DOHH2 (cell line): ENCODE measurements around the gene NBEAL2.

ENCODE experiments used
- H3F3A ChIP-seq: fragments of 200-600 bp; sonication (generic), shearing (Covaris generic); 2 replicates; pipeline ENCODE4 v1.6.0; 2016; ENCODE audit warnings: antibody characterized with exemption, mild to moderate bottlenecking; ENCODE audit not compliant: control insufficient read depth, insufficient read depth
- H3K27ac ChIP-seq: fragments of 200-600 bp; sonication (generic); 2 replicates; pipeline ENCODE4 v1.5.1; 2014; ENCODE audit warnings: low read depth, mild to moderate bottlenecking, low read length, moderate library complexity
- H3K27me3 ChIP-seq: fragments of 200-600 bp; sonication (generic); 2 replicates; pipeline ENCODE4 v1.6.1; 2014; ENCODE audit warnings: mild to moderate bottlenecking, low read length, mixed read lengths; ENCODE audit not compliant: control insufficient read depth
- H3K36me3 ChIP-seq: fragments of 200-600 bp; sonication (generic); 2 replicates; pipeline ENCODE4 v1.6.1; 2014; ENCODE audit warnings: mild to moderate bottlenecking, low read length, moderate library complexity, mixed read lengths; ENCODE audit not compliant: control insufficient read depth
- H3K4me1 ChIP-seq: fragments of 200-600 bp; sonication (generic); 2 replicates; pipeline ENCODE4 v1.6.1; 2014; ENCODE audit warnings: mild to moderate bottlenecking, low read length, mixed read lengths; ENCODE audit not compliant: control insufficient read depth
- H3K4me2 ChIP-seq: fragments of 200-600 bp; sonication (generic); 2 replicates; pipeline ENCODE4 v1.6.0; 2014; ENCODE audit warnings: mild to moderate bottlenecking, low read length, moderate library complexity
- H3K4me3 ChIP-seq: fragments of 200-600 bp; sonication (generic); 2 replicates; pipeline ENCODE4 v1.5.1; 2014; ENCODE audit warnings: mild to moderate bottlenecking, low read length, mixed read lengths
- H3K79me2 ChIP-seq: fragments of 200-600 bp; sonication (generic); 2 replicates; pipeline ENCODE4 v1.6.1; 2014; ENCODE audit warnings: mild to moderate bottlenecking, low read length, mixed read lengths; ENCODE audit not compliant: control insufficient read depth
- H3K9me2 ChIP-seq: fragments of 200-600 bp; sonication (generic); replicated peaks from 2 replicates; pipeline ENCODE4 v1.6.1; 2014; ENCODE audit warnings: mild to moderate bottlenecking, low read length, mixed read lengths; ENCODE audit not compliant: control insufficient read depth
- H3K9me3 ChIP-seq: fragments of 200-600 bp; sonication (generic); 2 replicates; pipeline ENCODE4 v1.6.1; 2014; ENCODE audit warnings: antibody characterized with exemption, low read length, mixed read lengths; ENCODE audit not compliant: control insufficient read depth, insufficient read depth
- H4K20me1 ChIP-seq: fragments of 200-600 bp; sonication (generic); 2 replicates; pipeline ENCODE4 v1.6.0; 2014; ENCODE audit warnings: low read depth, mild to moderate bottlenecking, antibody characterized with exemption, low read length, moderate library complexity; ENCODE audit not compliant: control insufficient read depth, insufficient read depth
- EZH2phosphoT487 ChIP-seq: fragments of 200-600 bp; sonication (generic); IDR thresholded peaks from 2 replicates; pipeline ENCODE4 v1.6.1; 2017; ENCODE audit warnings: borderline replicate concordance, mild to moderate bottlenecking, antibody characterized with exemption, low read length, moderate library complexity, mixed read lengths
- TF ChIP-seq, protein P1 (sequence below): fragments of 200-600 bp; sonication (generic); IDR thresholded peaks from one replicate; pipeline ENCODE4 v1.5.1; 2014; ENCODE audit warnings: antibody characterized with exemption, mild to moderate bottlenecking, low read depth, low read length; ENCODE audit not compliant: poor library complexity, severe bottlenecking

The NBEAL2 gene

DNA sequence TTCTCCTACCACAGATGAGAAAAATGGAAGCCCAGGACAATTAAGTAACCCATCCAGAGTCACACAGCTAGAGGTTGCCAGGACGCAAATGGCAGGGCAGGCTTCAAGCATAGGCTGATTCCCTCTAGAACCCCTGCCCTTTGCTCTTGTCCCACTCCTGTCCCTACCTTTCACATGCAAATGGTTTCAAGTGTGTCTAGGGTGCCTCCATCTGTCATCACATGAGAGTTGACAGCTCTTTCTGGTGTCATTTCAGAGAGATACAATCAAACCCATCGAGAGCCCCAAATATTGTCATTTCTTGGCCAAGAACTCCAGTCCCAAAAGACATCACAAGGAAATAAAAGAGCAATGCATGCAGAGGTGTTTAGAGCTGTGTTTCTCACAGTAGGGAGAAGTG lies 26.7 kb upstream of the NBEAL2 start:
- Histone ChIP-seq H4K20me1 (peaks cover 34% of the 10 kb centered on the region), H3K27me3 (no peaks in the 10 kb centered on the region), H3K27ac (no peak overlapping the region), H3K9me3 (no peaks in the 10 kb centered on the region), H3K4me1 (peaks cover 79% of the 10 kb centered on the region), H3K4me3 (no peak overlapping the region), H3K36me3 (peaks cover 54% of the 10 kb centered on the region), H3F3A (no peaks in the 10 kb centered on the region), H3K79me2 (peaks cover 98% of the 10 kb centered on the region), H3K4me2 (peak overlapping the region; percentile 48; the same call in 1 of the 2 replicates), H3K9me2 (no peaks in the 10 kb centered on the region)
- TF ChIP-seq, protein P1, sequence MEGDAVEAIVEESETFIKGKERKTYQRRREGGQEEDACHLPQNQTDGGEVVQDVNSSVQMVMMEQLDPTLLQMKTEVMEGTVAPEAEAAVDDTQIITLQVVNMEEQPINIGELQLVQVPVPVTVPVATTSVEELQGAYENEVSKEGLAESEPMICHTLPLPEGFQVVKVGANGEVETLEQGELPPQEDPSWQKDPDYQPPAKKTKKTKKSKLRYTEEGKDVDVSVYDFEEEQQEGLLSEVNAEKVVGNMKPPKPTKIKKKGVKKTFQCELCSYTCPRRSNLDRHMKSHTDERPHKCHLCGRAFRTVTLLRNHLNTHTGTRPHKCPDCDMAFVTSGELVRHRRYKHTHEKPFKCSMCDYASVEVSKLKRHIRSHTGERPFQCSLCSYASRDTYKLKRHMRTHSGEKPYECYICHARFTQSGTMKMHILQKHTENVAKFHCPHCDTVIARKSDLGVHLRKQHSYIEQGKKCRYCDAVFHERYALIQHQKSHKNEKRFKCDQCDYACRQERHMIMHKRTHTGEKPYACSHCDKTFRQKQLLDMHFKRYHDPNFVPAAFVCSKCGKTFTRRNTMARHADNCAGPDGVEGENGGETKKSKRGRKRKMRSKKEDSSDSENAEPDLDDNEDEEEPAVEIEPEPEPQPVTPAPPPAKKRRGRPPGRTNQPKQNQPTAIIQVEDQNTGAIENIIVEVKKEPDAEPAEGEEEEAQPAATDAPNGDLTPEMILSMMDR = no peak
- TF ChIP-seq EZH2phosphoT487 = no peak

DNA sequence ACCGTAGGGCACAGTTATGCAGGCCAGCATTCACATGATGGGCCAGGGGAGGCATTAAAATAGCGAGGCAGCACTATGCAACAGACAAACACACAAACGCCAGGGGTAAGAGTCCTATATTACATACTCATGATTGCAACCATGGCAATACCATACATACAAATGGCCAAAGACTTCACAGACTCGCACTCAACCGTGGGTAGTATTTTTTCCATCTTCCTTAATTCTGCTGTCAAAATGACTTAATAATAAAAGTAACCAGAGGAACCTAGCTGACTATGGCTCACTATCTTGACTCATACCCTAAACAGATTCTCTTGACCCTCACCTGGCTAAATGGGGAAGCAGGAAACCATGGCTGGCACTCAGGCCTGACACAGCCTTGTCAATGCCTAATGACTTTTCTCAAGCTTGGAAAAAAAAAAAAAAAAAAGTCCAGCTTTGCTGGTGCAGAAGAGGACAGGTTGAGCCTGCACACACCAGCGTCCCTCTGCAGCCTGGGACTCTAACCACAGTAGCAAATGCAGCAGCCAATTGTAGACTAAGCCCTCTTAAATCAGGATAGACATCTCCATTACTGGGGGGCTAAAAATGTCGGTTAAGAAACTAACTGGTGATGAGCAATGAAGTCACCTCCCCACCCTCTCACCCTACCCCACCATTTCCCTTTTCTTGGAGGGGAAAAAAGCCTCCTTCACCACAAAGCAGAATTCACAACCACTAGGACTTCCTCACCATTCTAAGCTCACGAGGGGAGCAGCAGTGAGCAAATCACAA lies 26.0 kb upstream of the NBEAL2 start:
- no peaks in the 10 kb centered on the region for H3F3A ChIP-seq
- peaks cover 98% of the 10 kb centered on the region for H3K79me2 ChIP-seq
- peaks cover 79% of the 10 kb centered on the region for H3K4me1 ChIP-seq
- H4K20me1 ChIP-seq = peaks cover 29% of the 10 kb centered on the region
- peak overlapping the region; percentile 48 for H3K4me2 ChIP-seq
- H3K27me3 ChIP-seq = no peaks in the 10 kb centered on the region
- H3K4me3 ChIP-seq = peak overlapping the region; percentile 17; the same call in 1 of the 2 replicates
- no peaks in the 10 kb centered on the region for H3K9me2 ChIP-seq
- H3K36me3 ChIP-seq = peaks cover 49% of the 10 kb centered on the region
- H3K27ac ChIP-seq = peak overlapping the region; percentile 23; the same call in 1 of the 2 replicates
- TF ChIP-seq, protein P1 = no peak
- no peak for TF ChIP-seq EZH2phosphoT487
- H3K9me3 ChIP-seq = no peaks in the 10 kb centered on the region

DNA sequence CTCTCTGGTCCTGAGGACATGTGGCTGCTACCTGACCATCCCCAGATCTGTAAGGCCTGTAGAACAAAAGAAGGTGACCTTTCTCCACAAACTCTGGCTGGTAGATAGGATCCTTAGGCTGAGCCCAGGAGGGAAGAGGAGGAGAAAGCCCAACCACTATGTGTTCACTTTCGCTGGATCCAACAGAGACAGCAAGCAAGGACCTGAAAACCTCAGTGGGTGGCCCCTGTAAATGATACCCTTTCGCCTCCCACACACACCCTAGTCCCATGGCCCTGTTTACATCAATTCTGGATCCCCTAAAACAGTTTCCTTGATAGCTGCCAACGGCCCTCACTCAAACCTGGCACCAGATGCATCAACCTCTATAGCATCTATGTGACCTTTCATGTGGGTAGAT lies 25.3 kb upstream of the NBEAL2 start:
- H3K36me3 ChIP-seq = peaks cover 50% of the 10 kb centered on the region
- H3K4me1 ChIP-seq = peaks cover 77% of the 10 kb centered on the region
- no peaks in the 10 kb centered on the region for H3K9me2 ChIP-seq
- H3K79me2 ChIP-seq = peaks cover 98% of the 10 kb centered on the region
- peaks cover 29% of the 10 kb centered on the region for H4K20me1 ChIP-seq
- H3F3A ChIP-seq = no peaks in the 10 kb centered on the region
- no peaks in the 10 kb centered on the region for H3K9me3 ChIP-seq
- H3K27me3 ChIP-seq = no peaks in the 10 kb centered on the region
- H3K4me3 ChIP-seq = no peak overlapping the region; the same call in 1 of the 2 replicates
- peak overlapping the region; percentile 48 for H3K4me2 ChIP-seq
- TF ChIP-seq, protein P1 = no peak
- no peak for TF ChIP-seq EZH2phosphoT487
- H3K27ac ChIP-seq = peak overlapping the region; percentile 23; the same call in 1 of the 2 replicates
